ENCODE results near the gene LPP.

DNA sequence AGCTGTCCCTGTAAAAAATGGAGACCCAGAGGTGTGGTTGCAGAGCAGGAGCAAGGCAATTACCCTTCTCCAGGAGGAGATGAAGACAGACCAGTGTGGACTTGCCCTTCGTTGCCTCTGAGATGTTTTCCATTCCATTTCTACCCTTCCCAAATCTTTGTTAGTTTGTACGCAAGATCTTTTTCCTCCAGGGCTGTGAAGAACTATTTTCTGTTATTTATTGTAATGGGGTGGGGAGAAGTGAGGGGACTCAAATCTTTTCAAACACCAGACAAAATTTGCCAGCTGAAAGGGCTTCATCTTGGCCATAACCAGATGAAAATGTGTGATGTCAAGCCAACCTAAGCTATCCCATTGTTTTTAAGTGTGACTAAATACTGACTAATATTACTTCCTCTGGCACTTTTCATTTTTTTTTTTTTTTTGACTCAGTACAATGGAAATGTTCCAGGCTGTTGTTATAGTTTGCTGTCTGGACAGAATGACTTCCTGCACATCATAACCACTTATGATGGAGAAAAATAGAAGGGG lies 746.5 kb downstream of the LPP start:
- TF ChIP-seq ZNF274 (IDR thresholded peaks at IDR 0.05; ENCODE audit: low read depth, low read length) = no peak
- no peak for TF ChIP-seq POLR2A (IDR thresholded peaks at IDR 0.05; ENCODE audit: borderline replicate concordance, extremely low read depth, insufficient read depth, insufficient read length)
- TF ChIP-seq YY1 (IDR thresholded peaks at IDR 0.05; ENCODE audit: extremely low read depth, insufficient replicate concordance, low read depth, low read length) = peak; percentile 42
- no peak for TF ChIP-seq POLR2AphosphoS5 (IDR thresholded peaks at IDR 0.05; ENCODE audit: low read depth, low read length)
- TF ChIP-seq SRF (IDR thresholded peaks at IDR 0.05; ENCODE audit: low read depth) = peak; percentile 31; the same call in 1 of the 2 replicates
- no peak for TF ChIP-seq SIN3A (IDR thresholded peaks at IDR 0.05; ENCODE audit: low read depth)
- no peak for TF ChIP-seq ZFX (IDR thresholded peaks at IDR 0.05)
- TF ChIP-seq, protein P1, sequence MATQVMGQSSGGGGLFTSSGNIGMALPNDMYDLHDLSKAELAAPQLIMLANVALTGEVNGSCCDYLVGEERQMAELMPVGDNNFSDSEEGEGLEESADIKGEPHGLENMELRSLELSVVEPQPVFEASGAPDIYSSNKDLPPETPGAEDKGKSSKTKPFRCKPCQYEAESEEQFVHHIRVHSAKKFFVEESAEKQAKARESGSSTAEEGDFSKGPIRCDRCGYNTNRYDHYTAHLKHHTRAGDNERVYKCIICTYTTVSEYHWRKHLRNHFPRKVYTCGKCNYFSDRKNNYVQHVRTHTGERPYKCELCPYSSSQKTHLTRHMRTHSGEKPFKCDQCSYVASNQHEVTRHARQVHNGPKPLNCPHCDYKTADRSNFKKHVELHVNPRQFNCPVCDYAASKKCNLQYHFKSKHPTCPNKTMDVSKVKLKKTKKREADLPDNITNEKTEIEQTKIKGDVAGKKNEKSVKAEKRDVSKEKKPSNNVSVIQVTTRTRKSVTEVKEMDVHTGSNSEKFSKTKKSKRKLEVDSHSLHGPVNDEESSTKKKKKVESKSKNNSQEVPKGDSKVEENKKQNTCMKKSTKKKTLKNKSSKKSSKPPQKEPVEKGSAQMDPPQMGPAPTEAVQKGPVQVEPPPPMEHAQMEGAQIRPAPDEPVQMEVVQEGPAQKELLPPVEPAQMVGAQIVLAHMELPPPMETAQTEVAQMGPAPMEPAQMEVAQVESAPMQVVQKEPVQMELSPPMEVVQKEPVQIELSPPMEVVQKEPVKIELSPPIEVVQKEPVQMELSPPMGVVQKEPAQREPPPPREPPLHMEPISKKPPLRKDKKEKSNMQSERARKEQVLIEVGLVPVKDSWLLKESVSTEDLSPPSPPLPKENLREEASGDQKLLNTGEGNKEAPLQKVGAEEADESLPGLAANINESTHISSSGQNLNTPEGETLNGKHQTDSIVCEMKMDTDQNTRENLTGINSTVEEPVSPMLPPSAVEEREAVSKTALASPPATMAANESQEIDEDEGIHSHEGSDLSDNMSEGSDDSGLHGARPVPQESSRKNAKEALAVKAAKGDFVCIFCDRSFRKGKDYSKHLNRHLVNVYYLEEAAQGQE (IDR thresholded peaks at IDR 0.05; ENCODE audit: low read depth) = no peak
- TF ChIP-seq EZH2 (IDR thresholded peaks at IDR 0.05) = no peak
- no peak for TF ChIP-seq EGR1 (IDR thresholded peaks at IDR 0.05; ENCODE audit: low read depth)
- TF ChIP-seq, protein P2, sequence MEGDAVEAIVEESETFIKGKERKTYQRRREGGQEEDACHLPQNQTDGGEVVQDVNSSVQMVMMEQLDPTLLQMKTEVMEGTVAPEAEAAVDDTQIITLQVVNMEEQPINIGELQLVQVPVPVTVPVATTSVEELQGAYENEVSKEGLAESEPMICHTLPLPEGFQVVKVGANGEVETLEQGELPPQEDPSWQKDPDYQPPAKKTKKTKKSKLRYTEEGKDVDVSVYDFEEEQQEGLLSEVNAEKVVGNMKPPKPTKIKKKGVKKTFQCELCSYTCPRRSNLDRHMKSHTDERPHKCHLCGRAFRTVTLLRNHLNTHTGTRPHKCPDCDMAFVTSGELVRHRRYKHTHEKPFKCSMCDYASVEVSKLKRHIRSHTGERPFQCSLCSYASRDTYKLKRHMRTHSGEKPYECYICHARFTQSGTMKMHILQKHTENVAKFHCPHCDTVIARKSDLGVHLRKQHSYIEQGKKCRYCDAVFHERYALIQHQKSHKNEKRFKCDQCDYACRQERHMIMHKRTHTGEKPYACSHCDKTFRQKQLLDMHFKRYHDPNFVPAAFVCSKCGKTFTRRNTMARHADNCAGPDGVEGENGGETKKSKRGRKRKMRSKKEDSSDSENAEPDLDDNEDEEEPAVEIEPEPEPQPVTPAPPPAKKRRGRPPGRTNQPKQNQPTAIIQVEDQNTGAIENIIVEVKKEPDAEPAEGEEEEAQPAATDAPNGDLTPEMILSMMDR (IDR thresholded peaks at IDR 0.05 in 2 of 3, conservative IDR thresholded peaks at IDR 0.05 in 1 of 3; ENCODE audit: borderline replicate concordance in 1 of 3, insufficient read depth in 1 of 3, low read depth in 2 of 3, low read length in 2 of 3) = no peak
- TF ChIP-seq JUND (IDR thresholded peaks at IDR 0.05) = peak; percentile 78
